HCT116 (cell line): Measurements from ENCODE around the gene HRC. TPM values are rescaled to one million over a fixed set of nuclear protein-coding genes. Genes with fewer than 3 reads are reported as not detected.

Experiments used
- ATAC-seq: fragments of 200-7000 bp; cut with Tn5 transposase; 2 replicates; pipeline ENCODE4 v1.9.1; 2020; ENCODE audit warnings: mild to moderate bottlenecking, moderate library complexity
- BruUV-seq: library from RNA; stranded (reverse); fragments of 400-500 nt; replicated peaks from 2 replicates; lab custom pipeline; 2021; lab: Mats Ljungman, UMichigan
- CTCF ChIA-PET: fragments of 300-600 bp; sonication (Branson Sonifier 250); formaldehyde crosslinking; loops from one replicate; lab custom pipeline; 2021; ENCODE audit warnings: antibody characterized with exemption; lab: Charles Lee
- POLR2A ChIA-PET: fragments of 300-600, 350-600 bp; sonication (Branson Sonifier 250); formaldehyde crosslinking; loops from one replicate; lab custom pipeline; 2021; ENCODE audit warnings: antibody characterized with exemption; lab: Charles Lee
- RAD21 ChIA-PET, 2 experiments: fragments of 300-600 bp; sonication (Branson Sonifier 250); formaldehyde crosslinking; loops; one replicate each; lab custom pipeline; 2023; ENCODE audit warnings: low total read pairs in 2 of 2; ENCODE audit not compliant: uncharacterized antibody in 2 of 2, unreplicated experiment in 2 of 2, low non-redundant PET in 1 of 2; lab: Charles Lee
- DNase-seq: peaks from one replicate; pipeline ENCODE4 v3.0.0-alpha.2; 2010; ENCODE audit warnings: low read depth, low spot score
- H2AFZ ChIP-seq: fragments of 200-600 bp; shearing (Covaris generic), sonication (generic); 2 replicates; pipeline ENCODE4 v1.6.1; 2017; ENCODE audit warnings: low read depth, mixed run types, mixed read lengths, antibody characterized with exemption, low read length; ENCODE audit not compliant: poor library complexity, severe bottlenecking
- H3K27ac ChIP-seq: 2 replicates; pipeline ENCODE4 v1.5.1; 2012; ENCODE audit warnings: low read depth, low read length
- H3K27me3 ChIP-seq: fragments of 200-600 bp; sonication (generic); 2 replicates; pipeline ENCODE4 v1.6.1; 2016; ENCODE audit warnings: mixed run types, low read length, mixed read lengths; ENCODE audit not compliant: insufficient read depth
- H3K36me3 ChIP-seq, 2 experiments: fragments of 200-500 bp in 1 of 2; fragments of 200-600 bp in 1 of 2; sonication (Bioruptor generic) in 1 of 2; sonication (generic) in 1 of 2; 2 replicates each; pipeline versions ENCODE4 v1.5.1 to v1.6.1; 2014 to 2016; ENCODE audit warnings: low read length in 2 of 2, inconsistent platforms in 1 of 2, mixed read lengths in 1 of 2, mixed run types in 1 of 2; ENCODE audit not compliant: insufficient read depth in 2 of 2, control insufficient read depth in 1 of 2
- H3K4me1 ChIP-seq, 2 experiments: fragments of 200-600 bp in 1 of 2; sonication (generic) in 1 of 2; 2 replicates each; pipeline versions ENCODE4 v1.5.1 to v1.6.1; 2012 to 2017; ENCODE audit warnings: low read length in 2 of 2, inconsistent platforms in 1 of 2, mild to moderate bottlenecking in 1 of 2, mixed read lengths in 1 of 2, mixed run types in 1 of 2, moderate library complexity in 1 of 2; ENCODE audit not compliant: insufficient read depth in 2 of 2, control insufficient read depth in 1 of 2
- H3K4me2 ChIP-seq: fragments of 200-600 bp; sonication (generic); 2 replicates; pipeline ENCODE4 v1.6.1; 2017; ENCODE audit warnings: mixed run types, low read length, mixed read lengths
- H3K4me3 ChIP-seq, 2 experiments: fragments of 200-600 bp in 1 of 2; sonication (generic) in 1 of 2; replicated peaks in 1 of 2; 2 replicates each; pipeline ENCODE4 v1.5.1; 2011 to 2016; ENCODE audit warnings: low read length in 2 of 2, control low read depth in 1 of 2, low read depth in 1 of 2, mild to moderate bottlenecking in 1 of 2, mixed read lengths in 1 of 2, mixed run types in 1 of 2
- H3K79me2 ChIP-seq: fragments of 200-600 bp; sonication (generic); 2 replicates; pipeline ENCODE4 v1.6.1; 2017; ENCODE audit warnings: mild to moderate bottlenecking, mixed run types, low read length, moderate library complexity, mixed read lengths; ENCODE audit not compliant: insufficient read depth
- H3K9ac ChIP-seq: fragments of 200-600 bp; sonication (generic); 2 replicates; pipeline ENCODE4 v1.6.1; 2016; ENCODE audit warnings: low read length, mixed read lengths
- H3K9me2 ChIP-seq: fragments of 200-600 bp; sonication (generic), shearing (Covaris generic); 2 replicates; pipeline ENCODE4 v1.6.1; 2017; ENCODE audit warnings: mixed run types, mild to moderate bottlenecking, moderate library complexity; ENCODE audit not compliant: insufficient read depth
- H3K9me3 ChIP-seq, 2 experiments: fragments of 200-500 bp in 1 of 2; fragments of 200-600 bp in 1 of 2; sonication (Bioruptor generic) in 1 of 2; sonication (generic) in 1 of 2; 2 replicates each; pipeline ENCODE4 v1.6.1; 2014 to 2017; ENCODE audit warnings: low read length in 2 of 2, mixed read lengths in 2 of 2, inconsistent platforms in 1 of 2, low read depth in 1 of 2, mild to moderate bottlenecking in 1 of 2, mixed run types in 1 of 2, moderate library complexity in 1 of 2; ENCODE audit not compliant: control insufficient read depth in 1 of 2, insufficient read depth in 1 of 2
- H4K20me1 ChIP-seq: fragments of 200-600 bp; sonication (generic), shearing (Covaris generic); 2 replicates; pipeline ENCODE4 v1.6.1; 2017; ENCODE audit warnings: mixed run types, mild to moderate bottlenecking, moderate library complexity; ENCODE audit not compliant: insufficient read depth
- CBX3 ChIP-seq: IDR thresholded peaks from 2 replicates; pipeline ENCODE4 v1.6.1; 2012; ENCODE audit warnings: low read depth
- CEBPB ChIP-seq: IDR thresholded peaks from 2 replicates; pipeline ENCODE4 v1.6.1; 2012; ENCODE audit warnings: low read depth
- EGR1 ChIP-seq: IDR thresholded peaks from 2 replicates; pipeline ENCODE4 v1.6.1; 2012; ENCODE audit warnings: low read depth
- ELF1 ChIP-seq: IDR thresholded peaks from 2 replicates; pipeline ENCODE4 v1.6.1; 2012; ENCODE audit warnings: low read depth, borderline replicate concordance
- EZH2 ChIP-seq: fragments of 200-600 bp; sonication (generic); IDR thresholded peaks from 2 replicates; pipeline ENCODE4 v1.6.1; 2017; ENCODE audit warnings: antibody characterized with exemption, mixed run types
- EZH2phosphoT487 ChIP-seq: fragments of 200-600 bp; IDR thresholded peaks from 2 replicates; pipeline ENCODE4 v1.6.1; 2018; ENCODE audit warnings: antibody characterized with exemption, borderline replicate concordance
- FOSL1 ChIP-seq: IDR thresholded peaks from 2 replicates; pipeline ENCODE4 v1.6.1; 2012; ENCODE audit warnings: low read depth
- JUND ChIP-seq: IDR thresholded peaks from 2 replicates; pipeline ENCODE4 v1.6.1; 2012
- POLR2A ChIP-seq: IDR thresholded peaks from 2 replicates; pipeline ENCODE4 v1.7.0; 2011; ENCODE audit warnings: borderline replicate concordance; ENCODE audit not compliant: insufficient read depth, insufficient read length; ENCODE audit errors: extremely low read depth
- POLR2AphosphoS5 ChIP-seq: IDR thresholded peaks from 2 replicates; pipeline ENCODE4 v1.6.1; 2011; ENCODE audit warnings: mild to moderate bottlenecking, low read depth, low read length, moderate library complexity
- SIN3A ChIP-seq: IDR thresholded peaks from 2 replicates; pipeline ENCODE4 v1.6.1; 2012; ENCODE audit warnings: low read depth
- SP1 ChIP-seq: IDR thresholded peaks from 2 replicates; pipeline ENCODE4 v1.6.1; 2012; ENCODE audit warnings: low read depth
- SRF ChIP-seq: IDR thresholded peaks from 2 replicates; pipeline ENCODE4 v1.6.1; 2012; ENCODE audit warnings: low read depth
- YY1 ChIP-seq: IDR thresholded peaks from 2 replicates; pipeline ENCODE4 v1.6.1; 2011; ENCODE audit warnings: low read length, low read depth, moderate library complexity, mild to moderate bottlenecking; ENCODE audit not compliant: insufficient replicate concordance; ENCODE audit errors: extremely low read depth
- ZNF274 ChIP-seq: fragments of 200-500 bp; sonication (Bioruptor generic); IDR thresholded peaks from 2 replicates; pipeline ENCODE4 v1.6.1; 2014; ENCODE audit warnings: mild to moderate bottlenecking, low read depth, low read length, inconsistent platforms
- intact Hi-C: fragments of 100-400 bp; cut with micrococcal nuclease; formaldehyde crosslinking; loops from 2 replicates; pipeline ENCODE4 v1.10.0; 2022
- total RNA-seq: library from RNA; stranded (reverse); gene quantifications from one replicate; pipeline ENCODE4 v1.2.1, GENCODE V29; 2021; ENCODE audit not compliant: unreplicated experiment
- TF ChIP-seq, protein P1 (sequence below): IDR thresholded peaks from 2 replicates; pipeline ENCODE4 v1.6.1; 2012
- TF ChIP-seq, protein P2 (sequence below): IDR thresholded peaks from 2 replicates; pipeline ENCODE4 v1.6.1; 2012; ENCODE audit warnings: low read depth
- TF ChIP-seq, protein P3 (sequence below): IDR thresholded peaks from 2 replicates; pipeline ENCODE4 v1.6.1; 2011; ENCODE audit warnings: mild to moderate bottlenecking, low read length, moderate library complexity; ENCODE audit not compliant: insufficient replicate concordance; ENCODE audit errors: extremely low read depth
- TF ChIP-seq, protein P4 (sequence below), 3 experiments: fragments of 200-600 bp in 1 of 3; sonication (generic) in 1 of 3; IDR thresholded peaks in 2 of 3; conservative IDR thresholded peaks in 1 of 3; 2 replicates each; pipeline ENCODE4 v1.5.1; 2012 to 2017; ENCODE audit warnings: low read depth in 2 of 3, low read length in 2 of 3, antibody characterized with exemption in 1 of 3, borderline replicate concordance in 1 of 3, control low read depth in 1 of 3, mild to moderate bottlenecking in 1 of 3, mixed read lengths in 1 of 3, mixed run types in 1 of 3, moderate library complexity in 1 of 3; ENCODE audit not compliant: insufficient read depth in 1 of 3
- TF ChIP-seq, protein P5 (sequence below): IDR thresholded peaks from 2 replicates; pipeline ENCODE4 v1.6.1; 2012

Gene HRC
- total RNA-seq, 1 experiment from 2014 or later, result not detected

DNA sequence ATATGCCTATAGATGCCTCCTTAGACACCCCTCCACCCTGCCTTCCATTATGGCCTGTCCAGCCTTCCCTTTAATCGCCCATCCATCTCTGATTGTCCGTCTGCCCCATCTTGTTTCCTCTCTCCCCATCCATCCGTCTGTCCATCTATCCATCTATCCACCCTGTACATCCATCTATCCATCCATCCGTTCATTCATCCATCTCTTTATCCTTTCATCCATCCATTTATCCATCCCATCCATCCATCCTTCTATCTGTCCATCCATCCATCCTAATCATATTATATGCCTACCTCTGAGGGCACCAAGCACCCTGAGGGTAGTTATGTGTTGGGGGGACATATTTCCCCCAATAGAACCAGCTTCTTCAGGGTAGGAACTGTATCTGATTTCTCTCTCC lies 25.5 kb upstream of the HRC start:
- Histone ChIP-seq H3K27ac (no peak overlapping the region), H3K9me3 (no peaks in the 10 kb centered on the region), H4K20me1 (no peaks in the 10 kb centered on the region), H3K36me3 (peaks cover 8 to 9% of the 10 kb centered on the region in 2 experiments; a peak in 3 of 4 replicates), H3K27me3 (no peaks in the 10 kb centered on the region), H2AFZ (no peak overlapping the region), H3K79me2 (no peaks in the 10 kb centered on the region), H3K4me1 (no peaks in the 10 kb centered on the region), H3K9me2 (no peaks in the 10 kb centered on the region), H3K4me2 (no peak overlapping the region), H3K9ac (no peak overlapping the region), H3K4me3 (no peak overlapping the region)
- RAD21 ChIA-PET, result no interaction called here
- TF ChIP-seq, protein P1, sequence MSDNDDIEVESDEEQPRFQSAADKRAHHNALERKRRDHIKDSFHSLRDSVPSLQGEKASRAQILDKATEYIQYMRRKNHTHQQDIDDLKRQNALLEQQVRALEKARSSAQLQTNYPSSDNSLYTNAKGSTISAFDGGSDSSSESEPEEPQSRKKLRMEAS, result no peak
- no peak for TF ChIP-seq POLR2AphosphoS5
- TF ChIP-seq CBX3, result no peak
- TF ChIP-seq SP1, result no peak
- TF ChIP-seq, protein P2, sequence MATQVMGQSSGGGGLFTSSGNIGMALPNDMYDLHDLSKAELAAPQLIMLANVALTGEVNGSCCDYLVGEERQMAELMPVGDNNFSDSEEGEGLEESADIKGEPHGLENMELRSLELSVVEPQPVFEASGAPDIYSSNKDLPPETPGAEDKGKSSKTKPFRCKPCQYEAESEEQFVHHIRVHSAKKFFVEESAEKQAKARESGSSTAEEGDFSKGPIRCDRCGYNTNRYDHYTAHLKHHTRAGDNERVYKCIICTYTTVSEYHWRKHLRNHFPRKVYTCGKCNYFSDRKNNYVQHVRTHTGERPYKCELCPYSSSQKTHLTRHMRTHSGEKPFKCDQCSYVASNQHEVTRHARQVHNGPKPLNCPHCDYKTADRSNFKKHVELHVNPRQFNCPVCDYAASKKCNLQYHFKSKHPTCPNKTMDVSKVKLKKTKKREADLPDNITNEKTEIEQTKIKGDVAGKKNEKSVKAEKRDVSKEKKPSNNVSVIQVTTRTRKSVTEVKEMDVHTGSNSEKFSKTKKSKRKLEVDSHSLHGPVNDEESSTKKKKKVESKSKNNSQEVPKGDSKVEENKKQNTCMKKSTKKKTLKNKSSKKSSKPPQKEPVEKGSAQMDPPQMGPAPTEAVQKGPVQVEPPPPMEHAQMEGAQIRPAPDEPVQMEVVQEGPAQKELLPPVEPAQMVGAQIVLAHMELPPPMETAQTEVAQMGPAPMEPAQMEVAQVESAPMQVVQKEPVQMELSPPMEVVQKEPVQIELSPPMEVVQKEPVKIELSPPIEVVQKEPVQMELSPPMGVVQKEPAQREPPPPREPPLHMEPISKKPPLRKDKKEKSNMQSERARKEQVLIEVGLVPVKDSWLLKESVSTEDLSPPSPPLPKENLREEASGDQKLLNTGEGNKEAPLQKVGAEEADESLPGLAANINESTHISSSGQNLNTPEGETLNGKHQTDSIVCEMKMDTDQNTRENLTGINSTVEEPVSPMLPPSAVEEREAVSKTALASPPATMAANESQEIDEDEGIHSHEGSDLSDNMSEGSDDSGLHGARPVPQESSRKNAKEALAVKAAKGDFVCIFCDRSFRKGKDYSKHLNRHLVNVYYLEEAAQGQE, result no peak
- no peak for TF ChIP-seq EGR1
- no peak for TF ChIP-seq EZH2phosphoT487
- TF ChIP-seq, protein P3, sequence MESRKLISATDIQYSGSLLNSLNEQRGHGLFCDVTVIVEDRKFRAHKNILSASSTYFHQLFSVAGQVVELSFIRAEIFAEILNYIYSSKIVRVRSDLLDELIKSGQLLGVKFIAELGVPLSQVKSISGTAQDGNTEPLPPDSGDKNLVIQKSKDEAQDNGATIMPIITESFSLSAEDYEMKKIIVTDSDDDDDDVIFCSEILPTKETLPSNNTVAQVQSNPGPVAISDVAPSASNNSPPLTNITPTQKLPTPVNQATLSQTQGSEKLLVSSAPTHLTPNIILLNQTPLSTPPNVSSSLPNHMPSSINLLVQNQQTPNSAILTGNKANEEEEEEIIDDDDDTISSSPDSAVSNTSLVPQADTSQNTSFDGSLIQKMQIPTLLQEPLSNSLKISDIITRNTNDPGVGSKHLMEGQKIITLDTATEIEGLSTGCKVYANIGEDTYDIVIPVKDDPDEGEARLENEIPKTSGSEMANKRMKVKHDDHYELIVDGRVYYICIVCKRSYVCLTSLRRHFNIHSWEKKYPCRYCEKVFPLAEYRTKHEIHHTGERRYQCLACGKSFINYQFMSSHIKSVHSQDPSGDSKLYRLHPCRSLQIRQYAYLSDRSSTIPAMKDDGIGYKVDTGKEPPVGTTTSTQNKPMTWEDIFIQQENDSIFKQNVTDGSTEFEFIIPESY, result no peak
- no peak for TF ChIP-seq SRF
- TF ChIP-seq YY1, result no peak
- no peak for TF ChIP-seq SIN3A
- TF ChIP-seq ZNF274, result no peak
- TF ChIP-seq CEBPB, result no peak
- no peak for TF ChIP-seq POLR2A
- no peak for TF ChIP-seq EZH2
- no peak for TF ChIP-seq FOSL1
- TF ChIP-seq JUND, result no peak
- TF ChIP-seq ELF1, result no peak
- TF ChIP-seq, protein P4, sequence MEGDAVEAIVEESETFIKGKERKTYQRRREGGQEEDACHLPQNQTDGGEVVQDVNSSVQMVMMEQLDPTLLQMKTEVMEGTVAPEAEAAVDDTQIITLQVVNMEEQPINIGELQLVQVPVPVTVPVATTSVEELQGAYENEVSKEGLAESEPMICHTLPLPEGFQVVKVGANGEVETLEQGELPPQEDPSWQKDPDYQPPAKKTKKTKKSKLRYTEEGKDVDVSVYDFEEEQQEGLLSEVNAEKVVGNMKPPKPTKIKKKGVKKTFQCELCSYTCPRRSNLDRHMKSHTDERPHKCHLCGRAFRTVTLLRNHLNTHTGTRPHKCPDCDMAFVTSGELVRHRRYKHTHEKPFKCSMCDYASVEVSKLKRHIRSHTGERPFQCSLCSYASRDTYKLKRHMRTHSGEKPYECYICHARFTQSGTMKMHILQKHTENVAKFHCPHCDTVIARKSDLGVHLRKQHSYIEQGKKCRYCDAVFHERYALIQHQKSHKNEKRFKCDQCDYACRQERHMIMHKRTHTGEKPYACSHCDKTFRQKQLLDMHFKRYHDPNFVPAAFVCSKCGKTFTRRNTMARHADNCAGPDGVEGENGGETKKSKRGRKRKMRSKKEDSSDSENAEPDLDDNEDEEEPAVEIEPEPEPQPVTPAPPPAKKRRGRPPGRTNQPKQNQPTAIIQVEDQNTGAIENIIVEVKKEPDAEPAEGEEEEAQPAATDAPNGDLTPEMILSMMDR (IDR thresholded peaks at IDR 0.05 in 2 of 3, conservative IDR thresholded peaks at IDR 0.05 in 1 of 3; ENCODE audit: borderline replicate concordance in 1 of 3, insufficient read depth in 1 of 3, low read depth in 2 of 3, low read length in 2 of 3), result no peak
- TF ChIP-seq, protein P5, sequence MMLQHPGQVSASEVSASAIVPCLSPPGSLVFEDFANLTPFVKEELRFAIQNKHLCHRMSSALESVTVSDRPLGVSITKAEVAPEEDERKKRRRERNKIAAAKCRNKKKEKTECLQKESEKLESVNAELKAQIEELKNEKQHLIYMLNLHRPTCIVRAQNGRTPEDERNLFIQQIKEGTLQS, result no peak
- intact Hi-C loops, result no loop called here
- POLR2A ChIA-PET, result no interaction called here
- BruUV-seq, result no TSS peak
- no peak for DNase-seq
- ATAC-seq, result no peak
- CTCF ChIA-PET, result no interaction called here
